NCI-H1436 treated with DMSO at 0.1 percent for 48 hours (cell line): ENCODE measurements around the gene MAP7D3.
"Not testable (repeated sequence)": the region's sequence is repeated elsewhere in the genome, so short reads cannot be mapped to it uniquely, and the experiment has no call there.

Experiments used
- DNase-seq: peaks from one replicate; lab custom pipeline; 2025; lab: John Stamatoyannopoulos, UW

The MAP7D3 gene

GRCh38 chrX:136182414-136182813 is 68.8 kb downstream of the MAP7D3 start:
- no peak for DNase-seq

GRCh38 chrX:136179133-136179532 is 72.1 kb downstream of the MAP7D3 start:
- no peak for DNase-seq

- no peak for DNase-seq
These were observed 74.8 kb downstream of the MAP7D3 start for GRCh38 chrX:136176399-136176825.

- no peak for DNase-seq
These were observed 79.8 kb downstream of the MAP7D3 start for GRCh38 chrX:136171420-136171819.

- no peak for DNase-seq
These were observed 80.9 kb downstream of the MAP7D3 start for GRCh38 chrX:136170139-136170800.

GRCh38 chrX:136168929-136169735 is 82.1 kb downstream of the MAP7D3 start:
- DNase-seq, result peak; percentile 26

GRCh38 chrX:136167989-136168388 is 83.2 kb downstream of the MAP7D3 start:
- DNase-seq, result not testable (repeated sequence)

GRCh38 chrX:136166221-136166855 is 84.9 kb downstream of the MAP7D3 start:
- DNase-seq, result peak; percentile 3

GRCh38 chrX:136165406-136165805 is 85.8 kb downstream of the MAP7D3 start:
- DNase-seq, result no peak

- no peak for DNase-seq
These were observed 87.5 kb downstream of the MAP7D3 start for GRCh38 chrX:136163689-136164088.
